OCI-LY3 (cell line): ENCODE measurements around the gene ANAPC15.

Experiments used
- H2AFZ ChIP-seq: fragments of 200-600, 300-600 bp; shearing (Covaris generic); 2 replicates; pipeline ENCODE4 v1.6.0; 2014; ENCODE audit warnings: antibody characterized with exemption, low read depth, low read length
- H3K27ac ChIP-seq: fragments of 200-600, 300-600 bp; sonication (generic); 2 replicates; pipeline ENCODE4 v1.5.1; 2014; ENCODE audit warnings: mild to moderate bottlenecking, low read length, moderate library complexity, mixed read lengths
- H3K27me3 ChIP-seq: fragments of 200-600, 300-600 bp; sonication (generic); 2 replicates; pipeline ENCODE4 v1.6.1; 2014; ENCODE audit warnings: low read depth, low read length, mixed read lengths
- H3K36me3 ChIP-seq: fragments of 200-600, 300-600 bp; sonication (generic); replicated peaks from 2 replicates; pipeline ENCODE3; 2014; ENCODE audit warnings: low read depth, low read length, mixed read lengths
- H3K4me1 ChIP-seq: fragments of 300-600, 200-600 bp; sonication (generic); 2 replicates; pipeline ENCODE4 v1.6.1; 2014; ENCODE audit warnings: low read length, mixed read lengths
- H3K4me2 ChIP-seq: fragments of 200-600, 300-600 bp; sonication (generic); 2 replicates; pipeline ENCODE4 v1.6.1; 2014; ENCODE audit warnings: low read length, mixed read lengths
- H3K4me3 ChIP-seq: fragments of 300-600, 200-600 bp; sonication (generic); 2 replicates; pipeline ENCODE4 v1.5.1; 2014; ENCODE audit warnings: antibody characterized with exemption, mild to moderate bottlenecking, low read length, moderate library complexity
- H3K79me2 ChIP-seq: fragments of 300-600, 200-600 bp; shearing (Covaris generic); 2 replicates; pipeline ENCODE4 v1.6.1; 2014; ENCODE audit warnings: mild to moderate bottlenecking, low read length, mixed read lengths
- H3K9ac ChIP-seq: fragments of 300-600, 200-600 bp; shearing (Covaris generic); 2 replicates; pipeline ENCODE4 v1.6.0; 2014; ENCODE audit warnings: mild to moderate bottlenecking, low read length, moderate library complexity
- H3K9me3 ChIP-seq: fragments of 200-600, 300-600 bp; shearing (Covaris generic); 2 replicates; pipeline ENCODE4 v1.6.1; 2014; ENCODE audit warnings: low read length, mixed read lengths; ENCODE audit not compliant: insufficient read depth
- H4K20me1 ChIP-seq: fragments of 200-600, 300-600 bp; sonication (generic); 2 replicates; pipeline ENCODE4 v1.6.1; 2016; ENCODE audit warnings: low read length, mixed read lengths; ENCODE audit not compliant: insufficient read depth
- EZH2phosphoT487 ChIP-seq: fragments of 200-600 bp; shearing (Covaris generic); IDR thresholded peaks from 2 replicates; pipeline ENCODE4 v1.6.1; 2018; ENCODE audit warnings: antibody characterized with exemption, mixed run types, low read depth
- TF ChIP-seq, protein P1 (sequence below): fragments of 200-600, 300-600 bp; sonication (generic); IDR thresholded peaks from 2 replicates; pipeline ENCODE4 v1.5.1; 2014; ENCODE audit warnings: antibody characterized with exemption, low read length, low read depth

ANAPC15 gene

DNA sequence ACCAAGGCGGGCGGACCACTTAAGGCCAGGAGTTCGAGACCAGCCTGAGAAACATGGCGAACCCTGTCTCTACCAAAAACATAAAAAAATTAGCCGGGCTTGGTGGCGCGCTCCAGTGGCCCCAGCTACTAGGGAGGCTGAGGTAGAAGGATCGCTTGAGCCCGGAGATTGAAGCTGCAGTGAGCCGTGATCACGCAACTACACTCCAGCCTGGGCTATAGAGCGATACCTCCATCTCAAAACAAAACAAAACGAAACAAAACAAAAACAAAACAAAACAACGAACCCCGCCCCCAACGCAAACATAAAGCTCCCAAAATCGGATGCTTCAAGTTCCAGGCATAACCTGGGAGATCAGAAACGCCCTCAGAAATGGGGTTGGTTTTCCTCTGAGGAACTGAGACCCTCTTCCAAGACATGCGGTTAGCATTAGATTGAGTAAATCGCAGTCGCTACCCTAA lies 31.3 kb downstream of the ANAPC15 start:
- H3K9ac ChIP-seq, result peak overlapping the region; percentile 76
- peak overlapping the region; percentile 93 for H2AFZ ChIP-seq

DNA sequence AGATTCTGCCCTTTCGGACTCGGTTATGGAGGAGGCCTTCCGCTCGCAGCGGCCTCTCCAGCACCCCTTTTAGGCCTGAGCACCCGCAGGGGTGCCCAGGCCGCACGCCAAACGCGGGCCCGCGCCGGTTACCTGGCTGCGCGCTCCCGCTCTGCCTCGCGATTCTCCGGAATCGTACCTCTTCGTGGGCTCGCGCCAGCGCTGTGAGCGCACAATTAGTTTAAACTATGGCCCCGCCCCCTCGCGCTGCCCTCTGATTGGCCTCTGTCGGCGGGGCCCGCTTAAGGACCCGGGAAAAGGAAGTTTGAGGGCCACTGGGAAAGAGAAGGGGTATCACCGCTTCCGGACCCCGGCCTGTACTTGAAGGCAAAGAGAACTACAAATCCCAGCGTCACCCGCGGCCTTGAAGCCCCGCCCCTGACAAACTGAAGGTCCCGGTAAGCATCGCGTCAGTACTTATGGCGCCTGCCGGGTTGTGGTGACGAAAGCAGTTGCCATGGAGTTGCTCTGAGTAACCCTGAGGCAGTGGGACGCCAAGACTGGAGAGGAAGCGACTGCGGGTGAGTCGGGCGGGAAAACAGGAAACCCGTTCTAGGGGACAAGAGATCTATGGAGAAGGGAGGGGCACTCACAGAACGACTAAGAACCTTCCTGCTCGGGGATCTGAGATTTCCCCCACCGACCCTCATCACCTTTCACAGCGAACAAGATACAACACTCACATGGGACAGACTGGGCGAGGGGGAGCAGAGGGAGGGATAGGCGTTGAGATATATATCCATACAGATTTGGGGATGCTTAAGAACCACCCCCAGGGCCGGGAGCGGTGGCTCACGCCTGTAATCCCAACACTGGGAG lies 31.9 kb downstream of the ANAPC15 start, which contains the start of the genes LRRC51 and NUMA1:
Gene LRRC51 (plus strand): TSS at position 525 of the 858 bp plus-strand sequence. CDS start 8,234 bp downstream, outside the sequence.
Gene NUMA1 (minus strand): TSS at position 217 of the 858 bp plus-strand sequence. CDS start 44,599 bp downstream, outside the sequence.
- H3K9me3 ChIP-seq, result no peaks in the 10 kb centered on the region
- peak within 1 kb of the TSS; percentile 69 for H3K27ac ChIP-seq
- H3K4me1 ChIP-seq, result peaks cover 30% of the 10 kb centered on the region
- H3K9ac ChIP-seq, result peak within 1 kb of the TSS; percentile 76
- H2AFZ ChIP-seq, result peak within 1 kb of the TSS; percentile 93
- peak within 1 kb of the TSS; percentile 86 for H3K4me2 ChIP-seq
- peaks cover 45% of the 10 kb centered on the region for H3K79me2 ChIP-seq
- no peaks in the 10 kb centered on the region for H4K20me1 ChIP-seq
- TF ChIP-seq, protein P1, sequence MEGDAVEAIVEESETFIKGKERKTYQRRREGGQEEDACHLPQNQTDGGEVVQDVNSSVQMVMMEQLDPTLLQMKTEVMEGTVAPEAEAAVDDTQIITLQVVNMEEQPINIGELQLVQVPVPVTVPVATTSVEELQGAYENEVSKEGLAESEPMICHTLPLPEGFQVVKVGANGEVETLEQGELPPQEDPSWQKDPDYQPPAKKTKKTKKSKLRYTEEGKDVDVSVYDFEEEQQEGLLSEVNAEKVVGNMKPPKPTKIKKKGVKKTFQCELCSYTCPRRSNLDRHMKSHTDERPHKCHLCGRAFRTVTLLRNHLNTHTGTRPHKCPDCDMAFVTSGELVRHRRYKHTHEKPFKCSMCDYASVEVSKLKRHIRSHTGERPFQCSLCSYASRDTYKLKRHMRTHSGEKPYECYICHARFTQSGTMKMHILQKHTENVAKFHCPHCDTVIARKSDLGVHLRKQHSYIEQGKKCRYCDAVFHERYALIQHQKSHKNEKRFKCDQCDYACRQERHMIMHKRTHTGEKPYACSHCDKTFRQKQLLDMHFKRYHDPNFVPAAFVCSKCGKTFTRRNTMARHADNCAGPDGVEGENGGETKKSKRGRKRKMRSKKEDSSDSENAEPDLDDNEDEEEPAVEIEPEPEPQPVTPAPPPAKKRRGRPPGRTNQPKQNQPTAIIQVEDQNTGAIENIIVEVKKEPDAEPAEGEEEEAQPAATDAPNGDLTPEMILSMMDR, result no peak
- TF ChIP-seq EZH2phosphoT487, result no peak
- peak within 1 kb of the TSS; percentile 86 for H3K4me3 ChIP-seq
- no peaks in the 10 kb centered on the region for H3K27me3 ChIP-seq
- H3K36me3 ChIP-seq, result peaks cover 4% of the 10 kb centered on the region

More for the DNA sequence above, 31.3 kb downstream of the ANAPC15 start:
- H3K27ac ChIP-seq, result peak overlapping the region; percentile 39; the same call in 1 of the 2 replicates
- no peaks in the 10 kb centered on the region for H3K36me3 ChIP-seq
- no peaks in the 10 kb centered on the region for H4K20me1 ChIP-seq
- peak overlapping the region; percentile 86 for H3K4me2 ChIP-seq
- no peaks in the 10 kb centered on the region for H3K27me3 ChIP-seq
- peaks cover 30% of the 10 kb centered on the region for H3K4me1 ChIP-seq
- H3K79me2 ChIP-seq, result peaks cover 38% of the 10 kb centered on the region
- H3K9me3 ChIP-seq, result no peaks in the 10 kb centered on the region
- TF ChIP-seq, protein P1, result no peak
- TF ChIP-seq EZH2phosphoT487, result no peak
- H3K4me3 ChIP-seq, result peak overlapping the region; percentile 86

DNA sequence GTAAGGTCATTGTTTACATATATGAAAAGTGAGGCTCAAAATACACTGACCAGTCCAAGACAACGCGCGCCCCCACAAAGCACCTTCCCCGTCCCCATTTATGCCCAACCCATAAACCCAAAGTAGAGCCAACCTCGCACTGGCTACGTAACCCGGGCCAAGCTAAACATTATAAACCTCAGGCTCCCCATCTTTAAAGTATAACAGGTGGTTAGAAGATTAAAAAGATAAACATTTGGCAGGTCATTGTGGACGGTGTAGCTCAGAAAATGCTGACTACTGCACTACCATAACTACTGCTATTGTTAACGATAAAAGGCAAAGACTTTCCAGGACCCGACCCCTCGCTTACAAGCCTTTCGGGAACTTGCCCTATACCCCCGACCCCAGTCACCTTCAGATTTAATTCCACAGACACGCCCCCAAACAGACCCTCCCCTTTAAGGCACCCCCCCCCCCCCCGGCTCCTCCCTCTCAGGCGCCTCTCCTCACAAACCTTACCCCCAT lies 32.6 kb downstream of the ANAPC15 start:
- Histone ChIP-seq H3K9me3 (no peaks in the 10 kb centered on the region), H3K4me1 (peaks cover 33% of the 10 kb centered on the region), H3K27me3 (no peaks in the 10 kb centered on the region), H3K79me2 (peaks cover 51% of the 10 kb centered on the region), H3K4me2 (peak overlapping the region; percentile 60), H2AFZ (peak overlapping the region; percentile 24; the same call in 1 of the 2 replicates), H3K9ac (peak overlapping the region; percentile 76), H3K4me3 (peak overlapping the region; percentile 79), H3K27ac (peak overlapping the region; percentile 69), H3K36me3 (peaks cover 7% of the 10 kb centered on the region), H4K20me1 (no peaks in the 10 kb centered on the region)
- TF ChIP-seq EZH2phosphoT487, result no peak
- TF ChIP-seq, protein P1, result no peak

DNA sequence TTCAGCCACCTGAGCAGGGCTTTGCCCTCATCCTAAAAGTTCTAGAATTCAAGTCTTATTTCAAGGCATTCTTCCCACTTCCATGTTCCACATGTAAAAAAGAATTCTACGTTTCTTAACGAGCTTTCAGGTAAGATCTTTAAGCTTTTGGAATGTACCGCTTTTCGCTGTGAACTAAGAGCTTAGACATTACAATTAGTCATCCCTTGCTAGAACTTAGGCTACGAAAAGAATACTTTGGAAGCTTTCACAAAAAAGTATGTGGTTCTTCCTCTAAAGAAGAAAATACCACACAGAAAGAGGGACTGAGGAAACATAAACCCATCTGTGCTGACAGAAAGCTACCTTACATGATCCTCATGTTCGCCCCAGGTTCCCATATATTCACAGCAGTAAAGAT lies 34.0 kb downstream of the ANAPC15 start:
- TF ChIP-seq, protein P1, result no peak
- TF ChIP-seq EZH2phosphoT487, result no peak
- Histone ChIP-seq H4K20me1 (no peaks in the 10 kb centered on the region), H3K36me3 (peaks cover 7% of the 10 kb centered on the region), H3K9me3 (no peaks in the 10 kb centered on the region), H3K4me2 (peak overlapping the region; percentile 60), H2AFZ (no peak overlapping the region), H3K4me1 (peaks cover 33% of the 10 kb centered on the region), H3K27me3 (no peaks in the 10 kb centered on the region), H3K79me2 (peaks cover 62% of the 10 kb centered on the region), H3K9ac (no peak overlapping the region), H3K27ac (no peak overlapping the region), H3K4me3 (peak overlapping the region; percentile 79)
